ENCODE data around the gene NDUFAF7.

- TF ChIP-seq CTCF (IDR thresholded peaks at IDR 0.05) = no peak
- no peak for TF ChIP-seq POLR2A (IDR thresholded peaks at IDR 0.05)
Observed at GRCh38 chr2:37228788-37229187, 2.7 kb upstream of the NDUFAF7 start.

Measured in Peyer's patch (tissue), 4 donors.